ENCODE data around the gene DNASE1L2.

DNA sequence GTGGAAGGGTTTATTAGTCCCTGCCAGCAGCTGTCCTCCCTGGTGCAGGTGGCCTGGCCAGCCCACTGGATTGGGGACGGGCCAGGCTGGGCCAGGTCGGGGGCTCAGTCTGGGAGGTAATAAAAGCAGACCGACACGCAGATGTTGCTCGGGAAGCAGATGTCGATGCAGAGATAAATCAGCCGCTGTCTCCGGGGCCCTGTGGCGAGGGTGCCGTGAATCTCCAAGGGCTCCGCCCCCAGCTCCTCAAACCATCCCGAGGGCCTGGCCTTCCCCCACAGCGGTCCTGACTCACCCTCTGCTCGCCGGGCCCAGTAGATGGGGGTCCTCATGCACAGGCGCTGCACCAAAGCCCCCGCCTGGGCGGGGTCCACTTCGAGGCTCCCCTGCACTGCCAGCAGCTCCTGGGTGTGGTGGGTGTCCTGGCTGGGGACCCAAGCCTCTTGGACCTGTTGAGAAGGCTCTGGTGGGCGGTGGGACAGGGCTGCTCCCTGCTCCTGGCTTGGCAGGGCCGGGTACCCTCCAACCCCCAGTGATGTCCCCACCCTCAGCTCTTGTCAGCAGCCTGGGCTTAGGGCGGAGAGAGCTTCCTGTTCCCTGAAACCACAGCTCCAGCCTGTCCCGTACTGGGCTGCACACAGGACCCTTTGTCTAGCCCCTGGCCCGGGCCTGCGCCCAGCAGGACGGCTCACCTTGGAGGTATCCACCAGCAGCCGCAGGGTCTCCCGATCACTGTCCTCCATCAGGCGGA, 26.8 kb upstream of the DNASE1L2 start:
- TF ChIP-seq ZNF274 (IDR thresholded peaks at IDR 0.05; ENCODE audit: low read depth, low read length) (no peak), YY1 (IDR thresholded peaks at IDR 0.05; ENCODE audit: insufficient read depth, insufficient read length) (no peak)

Data from NT2/D1 (cell line).